ENCODE measurements around the gene PCCA. TPM values are rescaled to one million over a fixed set of nuclear protein-coding genes. Genes with fewer than 3 reads are reported as not detected.

The PCCA gene
- polyA plus RNA-seq, 1 of the 3 experiments (the other 2 are of a cell fraction), result 7.3 TPM

DNA sequence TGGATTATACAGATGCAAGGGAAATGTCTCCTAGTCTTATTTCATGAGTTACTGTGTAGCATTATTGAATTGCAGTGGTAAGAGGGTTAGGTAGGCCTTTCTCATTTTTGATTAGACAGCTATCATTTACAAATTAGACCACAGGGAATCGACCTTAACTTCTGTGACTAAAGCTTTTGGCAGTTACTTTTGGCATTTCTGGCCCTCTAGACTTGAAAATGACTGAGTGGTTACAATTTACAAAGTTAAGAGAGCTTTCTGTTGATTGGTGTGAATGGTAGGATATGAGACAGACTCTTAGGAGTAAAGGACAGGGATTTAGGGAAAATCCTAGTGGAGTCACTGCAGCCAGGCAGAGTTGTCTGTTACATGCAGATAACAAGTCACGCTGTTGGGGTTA is 413.6 kb downstream of the PCCA start:
- Histone ChIP-seq H3K4me2 (no peak overlapping the region), H3K27me3 (ENCODE audit: insufficient read depth) (no peaks in the 10 kb centered on the region), H3K36me3 (replicated peaks in 1 of 2; ENCODE audit: control insufficient read depth in 1 of 2, insufficient read depth in 2 of 2, low read length in 1 of 2) (no peaks in the 10 kb centered on the region), H3K9ac (no peak overlapping the region), H3K4me1 (ENCODE audit: control insufficient read depth in 1 of 2, insufficient read depth in 2 of 2, low read depth in 1 of 2, low read length in 1 of 2) (no peaks in the 10 kb centered on the region; a peak in 1 of 4 replicates), H4K20me1 (ENCODE audit: insufficient read depth) (no peaks in the 10 kb centered on the region), H2AFZ (ENCODE audit: low read depth) (no peak overlapping the region), H3K27ac (ENCODE audit: low read depth in 2 of 2, low read length in 1 of 2) (no peak overlapping the region), H3K4me3 (ENCODE audit: low read depth in 2 of 2, low read length in 1 of 2) (no peak overlapping the region), H3K9me3 (no peaks in the 10 kb centered on the region), H3K79me2 (ENCODE audit: insufficient read depth) (no peaks in the 10 kb centered on the region), H3F3A (replicated peaks; ENCODE audit: insufficient read depth) (no peaks in the 10 kb centered on the region), H3K9me2 (no peaks in the 10 kb centered on the region)
- DNase-seq, result no peak
- CTCF ChIA-PET, result interaction anchor here (2.2 to 2.7 kb wide), 2 partner anchors 11 to 846 kb away, joined by 6 to 9 read pairs; no protein-coding TSS in a partner anchor
- TF ChIP-seq, protein P1, sequence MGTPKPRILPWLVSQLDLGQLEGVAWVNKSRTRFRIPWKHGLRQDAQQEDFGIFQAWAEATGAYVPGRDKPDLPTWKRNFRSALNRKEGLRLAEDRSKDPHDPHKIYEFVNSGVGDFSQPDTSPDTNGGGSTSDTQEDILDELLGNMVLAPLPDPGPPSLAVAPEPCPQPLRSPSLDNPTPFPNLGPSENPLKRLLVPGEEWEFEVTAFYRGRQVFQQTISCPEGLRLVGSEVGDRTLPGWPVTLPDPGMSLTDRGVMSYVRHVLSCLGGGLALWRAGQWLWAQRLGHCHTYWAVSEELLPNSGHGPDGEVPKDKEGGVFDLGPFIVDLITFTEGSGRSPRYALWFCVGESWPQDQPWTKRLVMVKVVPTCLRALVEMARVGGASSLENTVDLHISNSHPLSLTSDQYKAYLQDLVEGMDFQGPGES (IDR thresholded peaks at IDR 0.05; ENCODE audit: low read depth, low read length), result no peak
- no peak for TF ChIP-seq ELF1 (IDR thresholded peaks at IDR 0.05)
- no peak for TF ChIP-seq CTCF (IDR thresholded peaks at IDR 0.05)
- TF ChIP-seq RFX5 (IDR thresholded peaks at IDR 0.05; ENCODE audit: low read length), result no peak
- TF ChIP-seq YY1 (IDR thresholded peaks at IDR 0.05; ENCODE audit: low read depth), result no peak
- no peak for TF ChIP-seq POLR2AphosphoS5 (IDR thresholded peaks at IDR 0.05; ENCODE audit: low read depth, low read length)
- no peak for TF ChIP-seq SMC3 (IDR thresholded peaks at IDR 0.05; ENCODE audit: low read depth, low read length)
- TF ChIP-seq GABPA (IDR thresholded peaks at IDR 0.05; ENCODE audit: low read depth), result no peak
- no peak for TF ChIP-seq EZH2phosphoT487 (IDR thresholded peaks at IDR 0.05; ENCODE audit: borderline replicate concordance, low read depth)
- TF ChIP-seq, protein P2, sequence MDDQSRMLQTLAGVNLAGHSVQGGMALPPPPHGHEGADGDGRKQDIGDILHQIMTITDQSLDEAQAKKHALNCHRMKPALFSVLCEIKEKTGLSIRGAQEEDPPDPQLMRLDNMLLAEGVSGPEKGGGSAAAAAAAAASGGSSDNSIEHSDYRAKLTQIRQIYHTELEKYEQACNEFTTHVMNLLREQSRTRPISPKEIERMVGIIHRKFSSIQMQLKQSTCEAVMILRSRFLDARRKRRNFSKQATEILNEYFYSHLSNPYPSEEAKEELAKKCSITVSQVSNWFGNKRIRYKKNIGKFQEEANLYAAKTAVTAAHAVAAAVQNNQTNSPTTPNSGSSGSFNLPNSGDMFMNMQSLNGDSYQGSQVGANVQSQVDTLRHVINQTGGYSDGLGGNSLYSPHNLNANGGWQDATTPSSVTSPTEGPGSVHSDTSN (IDR thresholded peaks at IDR 0.05), result no peak
- TF ChIP-seq RCOR1 (IDR thresholded peaks at IDR 0.05; ENCODE audit: low read length), result no peak
- TF ChIP-seq NRF1 (IDR thresholded peaks at IDR 0.05; ENCODE audit: low read depth, low read length), result no peak
- TF ChIP-seq TEAD4 (IDR thresholded peaks at IDR 0.05; ENCODE audit: borderline replicate concordance, insufficient read depth), result no peak
- TF ChIP-seq RAD21 (IDR thresholded peaks at IDR 0.05; ENCODE audit: low read length), result no peak
- no peak for TF ChIP-seq RXRA (IDR thresholded peaks at IDR 0.05; ENCODE audit: borderline replicate concordance, low read depth)
- POLR2A ChIA-PET, result no interaction called here
- 44% methylated on average over 2 of the region's 2 CpGs for WGBS (ENCODE audit: low lambda C conversion rate)

DNA sequence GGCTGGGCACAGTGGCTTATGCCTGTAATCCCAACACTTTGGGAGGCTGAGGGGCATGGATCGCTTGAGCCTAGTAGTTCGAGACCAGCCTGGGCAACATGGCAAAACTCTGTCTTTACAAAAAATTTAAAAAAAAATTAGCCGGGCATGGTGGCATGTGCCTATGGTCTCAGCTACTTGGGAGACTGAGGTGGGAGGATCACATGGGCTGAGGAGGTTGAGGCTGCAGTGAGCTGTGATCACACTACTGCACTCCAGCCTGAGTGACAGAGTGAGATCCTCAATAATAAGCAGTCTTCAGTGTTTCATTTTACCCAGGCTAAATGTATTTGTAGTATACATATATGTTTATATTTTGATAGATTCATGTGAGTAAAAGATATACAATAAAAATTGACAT is 414.7 kb downstream of the PCCA start:
- no peaks in the 10 kb centered on the region for H3K36me3 ChIP-seq (replicated peaks in 1 of 2; ENCODE audit: control insufficient read depth in 1 of 2, insufficient read depth in 2 of 2, low read length in 1 of 2)
- no peaks in the 10 kb centered on the region for H3K27me3 ChIP-seq (ENCODE audit: insufficient read depth)
- no peaks in the 10 kb centered on the region for H3K9me2 ChIP-seq
- 91% methylated on average over 3 of the region's 3 CpGs for WGBS (ENCODE audit: low lambda C conversion rate)
- no peak for DNase-seq
- H3K4me1 ChIP-seq (ENCODE audit: control insufficient read depth in 1 of 2, insufficient read depth in 2 of 2, low read depth in 1 of 2, low read length in 1 of 2), result no peaks in the 10 kb centered on the region; a peak in 1 of 4 replicates
- H3K9ac ChIP-seq, result no peak overlapping the region
- no peaks in the 10 kb centered on the region for H3K79me2 ChIP-seq (ENCODE audit: insufficient read depth)
- no peak overlapping the region for H3K27ac ChIP-seq (ENCODE audit: low read depth in 2 of 2, low read length in 1 of 2)
- H3K9me3 ChIP-seq, result no peaks in the 10 kb centered on the region
- no peak overlapping the region for H3K4me2 ChIP-seq
- H3F3A ChIP-seq (replicated peaks; ENCODE audit: insufficient read depth), result no peaks in the 10 kb centered on the region
- TF ChIP-seq EZH2phosphoT487 (IDR thresholded peaks at IDR 0.05; ENCODE audit: borderline replicate concordance, low read depth) (no peak), MEF2A (IDR thresholded peaks at IDR 0.05; ENCODE audit: borderline replicate concordance, low read depth) (no peak), FOXJ3 (CRISPR knock-in tag; IDR thresholded peaks at IDR 0.05) (no peak), JUND (IDR thresholded peaks at IDR 0.05) (no peak), RXRA (IDR thresholded peaks at IDR 0.05; ENCODE audit: borderline replicate concordance, low read depth) (no peak), RCOR1 (IDR thresholded peaks at IDR 0.05; ENCODE audit: low read length) (no peak), RFX5 (IDR thresholded peaks at IDR 0.05; ENCODE audit: low read length) (no peak), NRF1 (IDR thresholded peaks at IDR 0.05; ENCODE audit: low read depth, low read length) (no peak), RAD21 (IDR thresholded peaks at IDR 0.05; ENCODE audit: low read length) (no peak), CHD2 (IDR thresholded peaks at IDR 0.05; ENCODE audit: low read length, partially characterized antibody) (no peak), TEAD4 (IDR thresholded peaks at IDR 0.05; ENCODE audit: borderline replicate concordance, insufficient read depth) (no peak), YY1 (IDR thresholded peaks at IDR 0.05; ENCODE audit: low read depth) (no peak)
- H4K20me1 ChIP-seq (ENCODE audit: insufficient read depth), result no peaks in the 10 kb centered on the region
- H2AFZ ChIP-seq (ENCODE audit: low read depth), result no peak overlapping the region
- no peak overlapping the region for H3K4me3 ChIP-seq (ENCODE audit: low read depth in 2 of 2, low read length in 1 of 2)
- ChIA-PET CTCF (interaction anchor here (1.2 to 2.7 kb wide), 2 partner anchors 9 to 12 kb away, joined by 3 to 9 read pairs; no protein-coding TSS in a partner anchor), POLR2A (no interaction called here)
